HG02852 (cell line): ENCODE measurements around the gene GGCT.

Source experiments
- ATAC-seq: cut with Tn5 transposase; IDR thresholded peaks from one replicate; pipeline ENCODE4 v1.9.1; 2021; ENCODE audit warnings: mild to moderate bottlenecking, moderate library complexity; ENCODE audit not compliant: unreplicated experiment

Gene GGCT

GRCh38 chr7:30479202-30480120 is 25.2 kb downstream of the GGCT start:
- ATAC-seq = no peak

DNA sequence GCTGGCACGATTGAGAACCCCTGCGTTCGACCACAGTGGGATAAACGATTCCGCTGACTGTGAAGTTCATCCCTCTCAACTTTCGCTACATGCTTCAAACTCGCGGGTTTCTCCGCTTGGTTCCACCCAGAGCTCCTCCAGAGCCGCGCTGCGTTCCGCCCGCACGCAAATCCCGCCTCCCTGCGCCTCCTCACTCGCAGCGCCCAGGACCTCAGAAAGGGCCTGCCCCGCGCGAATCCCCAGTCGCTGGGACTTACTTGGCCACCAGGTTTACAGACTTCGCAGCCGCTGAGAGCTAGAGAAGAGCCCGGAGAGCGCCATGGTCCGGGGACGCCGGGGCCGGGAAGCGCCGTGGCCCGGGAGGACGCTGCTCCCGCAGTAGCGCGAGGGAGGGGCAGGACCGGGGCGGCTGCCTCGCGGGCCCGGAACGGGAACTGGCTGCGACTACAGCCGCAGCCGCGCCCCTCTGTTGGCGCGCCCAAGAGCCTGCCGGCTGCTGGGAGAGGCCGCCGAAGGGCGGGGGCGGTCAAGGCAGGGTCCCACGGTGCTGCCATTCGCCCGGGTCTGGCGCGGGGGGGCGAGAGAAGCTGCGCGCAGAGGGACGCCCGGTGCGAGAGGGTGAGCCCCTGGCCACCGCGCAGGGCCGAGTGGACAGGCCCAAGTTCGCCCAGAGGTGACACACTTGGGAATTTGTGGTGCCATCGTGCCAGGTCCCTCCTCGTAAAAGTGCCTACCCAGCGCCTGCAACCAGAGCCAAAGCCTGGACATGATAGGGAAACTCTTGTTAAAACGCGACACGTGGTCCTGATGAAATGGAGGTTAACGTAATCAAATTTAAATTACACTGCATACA is 26.1 kb downstream of the GGCT start, which contains the start of gene NOD1:
NOD1 (minus strand) TSS at position 436 of the 853 bp plus-strand sequence. CDS start 21,863 bp downstream, outside the sequence.
- ATAC-seq = peak; percentile 93

DNA sequence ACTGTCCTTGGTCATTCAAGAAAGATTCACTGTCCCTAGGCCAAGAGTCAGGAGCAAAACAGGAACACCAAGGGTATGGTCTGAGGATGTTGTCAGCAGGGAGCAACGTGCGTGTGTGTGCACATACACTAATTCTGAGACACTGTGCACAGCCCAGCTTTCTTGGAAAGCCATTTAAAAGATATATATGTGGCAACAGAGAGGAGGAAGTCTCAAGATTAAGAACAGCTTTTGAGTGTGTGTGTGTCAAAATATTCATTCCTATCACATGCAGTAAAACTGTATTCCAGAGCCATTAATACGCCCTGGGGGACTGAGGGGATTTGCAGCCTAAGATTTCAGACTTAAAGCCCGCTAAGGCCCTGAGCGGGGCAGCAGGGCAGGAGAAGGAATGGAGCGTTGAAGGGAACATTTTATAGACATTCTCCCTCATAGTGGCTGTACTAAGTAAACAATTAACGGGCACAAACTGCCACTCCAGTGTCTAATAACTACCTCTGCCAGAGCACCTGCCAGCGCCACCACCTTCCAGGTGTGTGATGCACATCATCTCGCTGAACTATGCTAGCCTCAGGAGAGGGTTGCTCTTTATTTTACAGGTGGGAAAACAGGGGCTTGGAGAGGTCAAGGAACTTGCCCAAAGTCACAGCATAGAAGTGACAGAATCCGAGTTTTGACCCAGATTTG is 28.0 kb downstream of the GGCT start:
- ATAC-seq = no peak

DNA sequence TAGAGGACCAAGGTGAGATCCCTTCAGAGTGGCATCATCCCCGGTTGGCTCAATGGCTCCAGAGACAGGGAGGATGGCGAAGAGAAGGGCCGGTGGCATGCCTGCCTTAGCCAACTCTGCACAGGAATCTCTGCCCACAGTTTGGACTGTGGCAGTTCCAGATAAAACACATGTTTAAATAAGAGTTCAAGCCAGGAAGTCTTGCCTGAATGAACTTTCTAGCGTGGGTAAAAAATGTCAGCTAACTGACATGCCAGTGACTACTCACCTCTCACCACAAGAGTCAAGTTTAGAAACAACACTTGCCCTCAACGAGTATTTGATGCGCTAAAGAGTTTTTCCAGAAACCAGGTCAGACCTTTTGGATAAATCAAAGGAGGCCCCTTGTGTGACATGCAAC is 29.0 kb downstream of the GGCT start:
- ATAC-seq = no peak

DNA sequence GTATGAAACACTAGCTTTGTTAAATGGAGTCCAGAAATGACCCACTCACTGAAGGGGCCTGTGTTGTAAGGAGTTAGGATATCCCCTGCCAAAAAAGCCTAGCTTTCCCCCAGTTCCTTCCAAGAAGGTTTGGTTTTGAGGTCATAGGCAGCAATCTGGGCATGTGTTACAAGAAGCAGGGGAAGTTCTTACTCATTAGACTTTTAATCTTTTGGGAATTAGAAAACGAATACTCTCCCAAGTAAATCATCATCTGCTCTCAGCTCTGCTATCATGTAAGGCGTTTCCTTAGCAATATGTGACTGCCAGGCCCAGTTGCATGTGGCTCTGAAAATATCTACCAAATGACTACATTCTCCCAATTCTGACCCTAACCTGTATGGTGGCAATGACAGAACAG is 29.7 kb downstream of the GGCT start:
- no peak for ATAC-seq

GRCh38 chr7:30474485-30474884 is 30.1 kb downstream of the GGCT start:
- no peak for ATAC-seq

- ATAC-seq = no peak
Observed at GRCh38 chr7:30473903-30474302, 30.7 kb downstream of the GGCT start.

DNA sequence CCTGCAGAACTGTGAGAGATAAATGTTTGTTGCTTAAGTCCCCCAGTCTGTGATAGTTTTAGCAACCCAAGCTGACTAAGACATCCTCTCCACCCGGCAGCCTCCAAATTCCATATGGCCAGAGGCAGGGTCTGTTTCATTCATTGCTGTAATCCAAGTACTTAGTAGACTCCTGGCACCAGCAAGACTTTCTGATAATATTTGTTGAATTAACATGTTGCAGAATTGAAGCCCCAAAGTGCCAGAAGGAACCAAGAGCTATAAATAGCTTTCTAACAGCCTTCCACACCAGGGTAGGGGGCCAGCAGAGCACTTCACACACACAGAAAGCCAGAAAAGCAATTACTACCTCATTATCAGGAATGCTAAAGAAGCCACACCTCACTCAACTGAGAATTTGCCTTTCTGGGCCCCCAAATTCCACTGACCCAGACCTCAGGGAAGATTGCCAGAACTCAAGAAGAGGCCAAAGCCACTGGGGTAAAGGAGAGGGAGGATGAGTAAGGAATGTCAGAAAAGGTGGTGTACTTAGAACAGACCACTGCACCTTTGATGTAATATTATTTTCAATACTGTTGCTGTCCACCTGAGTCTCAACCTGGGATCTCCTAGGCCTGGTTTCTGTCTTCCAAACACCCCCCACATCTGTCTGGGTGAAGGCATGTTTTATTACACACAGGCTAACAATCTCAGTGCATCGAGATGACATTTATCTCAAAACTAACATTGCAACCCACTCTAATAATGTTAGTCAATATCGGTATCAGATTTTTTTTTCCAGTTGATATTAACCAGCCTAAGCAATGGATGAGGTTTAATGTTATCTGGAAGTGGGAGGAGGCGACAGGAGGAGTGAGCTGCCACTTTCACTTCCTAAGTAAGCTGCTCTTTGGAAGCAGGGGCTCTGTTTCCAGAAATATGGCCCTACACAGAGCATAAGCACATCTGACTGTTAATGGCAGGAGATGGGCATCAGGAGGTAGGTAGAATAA is 31.5 kb downstream of the GGCT start:
- ATAC-seq = no peak

DNA sequence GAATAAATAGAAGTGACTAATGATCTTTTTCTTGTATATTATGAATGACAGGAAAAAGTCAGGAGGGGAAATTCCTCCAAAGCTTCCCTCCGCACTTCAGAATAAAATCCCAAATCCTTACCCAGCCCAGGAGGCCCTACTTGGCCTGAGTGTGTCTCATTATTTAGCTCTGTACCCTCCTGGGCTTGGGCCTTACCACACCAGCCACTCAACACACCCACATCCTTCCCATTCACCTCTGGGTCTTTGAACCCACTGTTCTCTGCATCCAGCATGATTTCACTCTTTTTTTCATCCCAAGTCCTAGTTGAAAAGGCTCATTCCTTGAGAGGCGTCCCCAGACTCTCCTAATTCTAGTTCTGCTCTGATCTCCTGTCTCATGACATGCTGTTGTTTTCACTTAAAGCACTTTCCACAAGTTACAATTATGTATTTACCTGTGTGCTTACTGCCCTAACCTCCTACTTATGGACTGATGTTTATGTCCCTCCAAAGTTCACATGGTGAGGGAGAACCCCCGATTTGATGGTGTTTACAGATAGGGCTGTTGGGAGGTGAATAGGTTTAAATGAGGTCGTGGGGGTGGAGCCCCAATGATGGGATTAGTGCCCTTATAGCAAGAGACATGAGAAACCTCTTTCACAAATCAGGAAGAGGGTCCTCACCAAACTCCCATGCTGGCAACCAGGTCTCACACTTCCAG is 32.4 kb downstream of the GGCT start:
- no peak for ATAC-seq

DNA sequence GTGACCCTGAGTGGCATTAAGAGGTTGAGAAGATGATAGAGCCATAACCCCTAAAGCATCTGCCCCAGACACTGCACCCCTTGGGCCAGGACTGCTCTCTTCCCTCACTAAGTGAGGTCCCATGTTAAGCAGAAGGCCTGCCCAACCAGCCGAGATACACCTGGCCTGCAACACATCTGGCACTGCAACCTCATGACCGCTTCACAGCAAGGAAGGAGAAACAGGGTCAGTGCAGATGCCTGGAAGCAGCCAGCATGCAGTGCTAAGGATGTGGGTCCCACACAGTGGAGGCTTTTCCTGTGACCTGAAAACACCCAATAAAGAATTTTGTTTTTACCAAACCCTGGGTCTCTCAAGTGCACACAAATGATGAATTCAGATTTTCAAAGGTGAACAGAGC is 33.4 kb downstream of the GGCT start:
- no peak for ATAC-seq

DNA sequence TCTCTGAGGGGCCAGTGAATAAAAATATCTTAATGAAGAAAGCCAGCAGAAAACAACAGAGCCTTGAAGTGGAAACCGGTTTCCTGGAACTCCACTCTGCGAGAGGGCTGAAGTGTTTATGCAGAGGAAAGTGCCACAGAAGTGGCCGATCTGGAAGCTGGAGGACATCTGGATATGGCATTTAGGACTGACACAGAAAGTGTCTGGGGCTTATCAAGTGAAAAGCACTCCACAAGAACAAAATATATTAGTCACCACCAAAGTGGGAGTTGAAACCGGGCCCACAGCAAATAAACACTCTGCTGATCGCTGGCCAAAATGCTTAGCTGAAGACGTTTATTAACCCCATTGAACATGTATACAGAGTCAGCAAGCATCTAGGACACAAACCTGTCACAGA is 33.9 kb downstream of the GGCT start:
- no peak for ATAC-seq

DNA sequence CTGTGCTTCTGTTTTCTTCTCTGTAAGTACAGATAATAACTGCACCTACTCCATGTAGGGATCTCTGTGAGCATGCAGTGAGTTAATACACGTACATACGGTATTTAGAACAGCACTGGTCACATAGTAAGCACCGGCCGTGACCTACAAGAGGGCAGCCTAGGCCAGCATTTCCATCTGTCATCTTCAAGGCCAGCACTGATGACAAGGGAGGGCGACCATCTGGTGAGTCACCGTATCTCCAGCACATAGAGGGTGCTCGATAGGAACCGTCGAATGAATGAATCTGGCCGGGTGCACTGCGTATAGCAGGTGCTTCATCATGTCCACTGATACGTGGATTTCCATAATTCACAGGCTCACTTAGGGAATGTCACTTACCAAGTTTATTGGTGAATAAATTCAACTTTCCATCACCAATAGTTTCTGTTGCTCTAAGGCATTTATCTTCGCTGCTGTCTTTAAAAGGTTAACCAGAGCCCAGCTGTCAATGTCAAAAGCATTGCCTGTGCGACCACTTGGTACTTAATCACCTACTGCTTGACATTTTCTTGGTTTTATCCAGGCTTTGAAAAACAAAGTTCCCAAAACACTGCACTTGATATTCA is 34.4 kb downstream of the GGCT start:
- ATAC-seq = no peak

DNA sequence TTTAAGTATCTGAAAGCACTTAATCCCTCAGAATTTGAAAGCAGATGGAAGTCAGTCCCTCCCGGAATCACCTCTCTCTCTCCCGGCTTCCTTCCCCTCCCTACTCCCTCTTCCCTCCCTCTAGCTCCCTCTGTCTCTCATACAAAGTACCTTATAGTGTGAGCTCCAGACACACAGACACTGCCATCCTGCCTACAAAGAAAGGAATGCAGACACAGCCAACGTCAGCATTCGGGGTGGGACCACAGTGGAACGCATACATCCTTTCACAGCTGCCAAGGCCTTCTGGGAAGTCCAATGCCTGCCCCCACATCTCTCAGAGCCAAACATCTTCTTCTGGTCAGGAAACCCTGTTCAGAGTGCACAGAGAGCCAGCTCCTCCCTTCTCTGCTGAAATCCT is 35.3 kb downstream of the GGCT start:
- ATAC-seq = no peak

DNA sequence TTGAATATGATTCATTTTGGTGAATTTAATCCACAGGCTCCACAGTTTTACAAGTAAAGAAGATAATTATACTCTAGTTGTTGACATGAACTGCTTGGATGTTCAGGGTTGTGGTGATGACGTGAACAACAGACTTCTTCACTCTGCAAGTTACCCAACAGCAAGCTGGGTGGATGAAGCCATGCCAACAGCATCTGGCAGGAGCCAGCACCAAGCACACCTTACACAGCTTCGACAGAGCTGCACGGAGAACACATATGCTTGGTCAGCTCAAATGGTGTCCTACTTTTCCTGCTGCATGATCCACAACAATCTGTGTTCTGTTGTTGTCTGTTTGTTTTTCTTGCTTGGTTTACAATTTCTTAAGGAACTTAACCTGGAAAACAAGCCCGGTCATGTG is 35.8 kb downstream of the GGCT start:
- ATAC-seq = no peak

- ATAC-seq = no peak
Observed at GRCh38 chr7:30468041-30468440, 36.6 kb downstream of the GGCT start.

DNA sequence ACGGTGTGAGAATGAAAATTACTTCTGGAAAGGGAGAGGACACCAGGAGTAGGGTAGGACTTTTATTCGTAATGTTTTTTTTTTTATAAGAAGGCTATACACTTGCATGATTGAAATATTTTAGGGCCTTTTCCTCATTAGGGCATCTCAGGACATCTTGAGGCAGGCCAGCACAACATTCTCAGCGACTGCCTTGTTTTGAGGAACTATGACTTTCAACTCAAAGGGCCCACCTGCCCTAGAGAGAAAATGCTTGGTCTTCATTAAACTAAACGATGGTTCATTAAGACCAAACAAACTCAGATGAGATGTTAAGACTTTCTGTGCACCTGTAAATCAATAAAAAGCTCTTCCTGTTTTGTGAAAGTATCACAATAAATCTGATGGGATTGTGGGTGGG is 37.4 kb downstream of the GGCT start:
- ATAC-seq = no peak

DNA sequence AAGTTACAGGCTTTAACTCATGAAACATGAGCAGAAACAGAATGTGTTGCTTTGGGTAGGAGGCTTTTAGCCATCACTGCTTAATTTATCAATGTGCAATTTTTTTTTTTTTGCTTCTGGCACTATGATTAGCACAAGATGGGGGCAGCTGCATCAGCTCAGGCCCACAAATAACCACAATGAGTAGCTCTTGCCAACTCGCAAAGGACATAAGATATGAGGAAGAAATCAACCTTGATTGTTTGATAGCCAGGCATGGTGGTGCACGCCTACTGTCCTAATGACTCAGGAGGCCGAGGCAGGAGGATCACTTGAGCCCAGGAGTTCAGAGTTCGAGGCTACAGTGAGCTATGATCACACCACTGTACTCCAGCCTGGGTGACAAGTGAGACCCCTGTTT is 38.4 kb downstream of the GGCT start:
- ATAC-seq = no peak

DNA sequence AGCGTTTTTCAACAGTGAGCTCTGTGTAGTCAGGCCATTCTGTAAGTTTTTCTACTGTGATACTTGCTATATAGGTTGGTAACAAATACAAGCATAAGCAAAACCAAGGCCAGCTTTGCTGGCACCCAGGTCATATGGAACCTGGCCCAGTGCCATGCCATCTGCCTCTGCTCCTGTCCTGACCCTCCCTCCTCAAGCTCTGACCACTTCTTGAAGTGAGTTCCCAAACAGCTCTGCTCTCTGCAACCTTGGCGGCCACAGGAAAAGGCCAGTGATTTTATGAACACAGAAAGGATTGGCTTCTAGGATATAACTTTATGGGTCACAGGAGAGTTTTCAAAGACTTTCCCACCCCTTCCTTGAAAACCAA is 38.8 kb downstream of the GGCT start:
- no peak for ATAC-seq
